GM21423 (cell line): ENCODE data around the gene TEX22.

Experiments used
- ATAC-seq: cut with Tn5 transposase; IDR thresholded peaks from one replicate; pipeline ENCODE4 v1.9.1; 2021; ENCODE audit warnings: mild to moderate bottlenecking, moderate library complexity; ENCODE audit not compliant: unreplicated experiment

The TEX22 gene

DNA sequence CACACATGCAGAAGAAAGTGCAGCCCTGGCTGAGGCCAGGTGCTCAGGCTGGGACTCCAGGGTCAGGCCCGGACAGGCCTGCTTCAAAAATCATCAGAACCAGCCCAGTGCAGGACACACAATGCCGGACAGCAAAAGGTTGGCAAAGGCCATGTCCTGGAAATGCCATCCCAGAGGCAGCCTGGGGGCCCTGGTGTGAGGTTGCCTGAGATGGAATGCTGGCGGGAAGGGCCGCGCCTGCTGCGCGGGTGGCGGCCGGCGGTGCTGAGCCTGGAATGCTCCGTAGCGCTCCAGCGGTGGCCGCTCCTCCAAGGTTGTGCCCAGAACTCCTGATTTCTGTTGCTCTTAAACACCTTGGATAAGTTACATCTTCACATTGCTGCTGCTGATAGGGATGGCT, 54.6 kb downstream of the TEX22 start:
- ATAC-seq = no peak

DNA sequence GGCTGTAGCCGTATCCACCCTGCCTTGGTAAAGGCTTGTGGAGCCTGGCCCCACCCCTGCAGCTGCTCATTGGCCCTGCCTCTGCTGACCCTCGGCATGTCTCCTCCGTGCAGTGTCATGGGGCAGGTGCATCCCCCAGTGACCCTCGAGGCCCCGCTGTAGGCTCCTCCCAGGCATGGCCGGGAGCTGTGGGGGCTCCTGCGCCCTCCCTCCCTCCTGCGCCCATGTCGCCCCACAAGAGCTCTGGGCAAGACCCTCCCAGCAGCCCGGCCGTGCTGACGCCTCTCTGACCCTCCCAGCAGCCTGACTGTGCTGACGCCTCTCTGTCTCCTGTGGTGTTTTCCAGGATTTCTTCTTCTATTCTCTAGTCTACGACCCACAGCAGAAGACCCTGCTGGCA, 55.5 kb downstream of the TEX22 start:
- ATAC-seq = no peak

- ATAC-seq = no peak
Observed at GRCh38 chr14:105455086-105455640, 56.8 kb downstream of the TEX22 start.

DNA sequence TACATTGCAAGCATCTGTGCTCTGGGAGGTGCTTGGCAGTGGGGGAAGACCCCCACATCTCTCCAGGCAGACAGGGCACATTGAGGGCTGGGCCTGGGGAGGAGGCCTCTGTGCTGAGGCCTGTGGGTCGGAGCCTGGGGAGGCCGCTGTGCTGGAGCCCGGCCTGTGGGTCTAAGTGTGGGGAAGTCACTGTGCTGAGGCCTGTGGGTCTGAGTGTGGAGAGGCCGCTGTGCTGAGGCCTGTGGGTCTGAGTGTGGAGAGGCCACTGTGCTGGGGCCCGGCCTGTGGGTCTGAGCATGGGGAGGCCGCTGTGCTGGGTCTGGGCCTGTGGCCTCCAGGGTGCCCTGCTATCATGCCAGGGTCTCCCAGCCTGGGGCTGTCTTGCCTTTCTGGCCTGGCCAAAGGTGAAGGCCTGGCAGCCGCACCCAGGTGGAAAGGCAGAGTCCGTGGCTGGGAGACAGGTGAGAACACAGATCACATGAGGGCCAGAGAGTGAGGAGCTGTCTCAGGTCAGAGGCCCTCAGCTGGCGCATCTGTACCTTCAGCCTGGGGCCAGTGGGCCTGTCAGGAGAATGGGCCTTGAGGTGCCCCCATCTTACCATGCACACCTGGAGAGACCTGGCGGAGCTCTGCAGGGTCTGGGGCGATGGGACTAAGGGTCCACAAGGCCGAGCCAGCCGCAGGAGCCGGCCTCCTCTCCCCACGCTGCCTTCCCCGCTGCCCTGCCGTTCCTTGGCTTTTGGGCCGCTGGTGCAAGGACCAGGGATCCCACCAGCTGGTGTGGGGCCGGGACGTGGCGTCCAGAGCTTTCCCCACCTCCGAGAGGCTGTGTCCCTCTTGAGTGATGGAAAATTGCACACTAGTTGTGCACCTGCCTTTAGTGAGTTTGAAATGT, 57.7 kb downstream of the TEX22 start:
- no peak for ATAC-seq

DNA sequence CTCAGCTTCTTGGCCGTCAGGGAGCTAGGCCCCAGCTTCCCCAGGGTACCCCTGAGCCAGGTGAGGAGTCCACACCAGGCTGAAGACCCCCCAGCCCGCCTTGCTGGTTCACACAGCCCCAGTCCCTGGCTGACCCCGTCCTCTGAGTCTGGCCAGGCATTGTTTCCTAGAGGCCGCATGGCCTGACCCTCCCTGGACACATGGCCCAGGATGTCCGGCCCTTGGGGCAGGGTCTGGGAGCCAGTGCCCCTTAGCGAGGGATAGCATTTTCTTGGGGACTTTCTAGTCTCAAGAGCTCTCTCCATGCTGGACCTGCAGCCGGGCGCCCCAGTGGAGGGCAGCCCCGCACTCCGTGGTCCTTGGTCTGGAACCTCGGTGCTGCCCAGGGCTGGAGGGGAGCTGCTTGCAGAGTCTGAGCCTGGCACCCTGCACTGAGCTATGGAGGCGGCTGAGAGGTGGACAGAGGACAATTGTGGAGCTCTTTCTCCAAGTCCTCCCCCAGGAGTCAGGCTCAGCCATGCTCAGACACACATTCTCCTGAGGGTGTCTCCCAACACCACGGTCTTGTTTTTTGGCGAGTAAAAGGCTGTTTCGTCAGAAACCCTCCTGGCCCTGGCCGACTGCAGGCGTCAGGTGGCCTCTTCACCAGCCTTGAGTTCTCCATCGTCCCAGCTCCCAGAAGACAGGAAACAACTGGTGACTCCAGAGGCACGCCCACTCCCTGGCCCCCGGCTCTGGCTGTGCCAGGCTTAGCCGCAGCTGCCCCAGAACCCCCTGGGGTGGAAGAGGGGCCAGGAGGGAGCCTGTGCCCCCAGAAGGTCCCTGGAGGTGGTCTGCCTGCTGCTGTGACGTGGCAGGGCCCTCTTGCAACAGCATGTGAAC, 58.6 kb downstream of the TEX22 start:
- ATAC-seq = no peak

DNA sequence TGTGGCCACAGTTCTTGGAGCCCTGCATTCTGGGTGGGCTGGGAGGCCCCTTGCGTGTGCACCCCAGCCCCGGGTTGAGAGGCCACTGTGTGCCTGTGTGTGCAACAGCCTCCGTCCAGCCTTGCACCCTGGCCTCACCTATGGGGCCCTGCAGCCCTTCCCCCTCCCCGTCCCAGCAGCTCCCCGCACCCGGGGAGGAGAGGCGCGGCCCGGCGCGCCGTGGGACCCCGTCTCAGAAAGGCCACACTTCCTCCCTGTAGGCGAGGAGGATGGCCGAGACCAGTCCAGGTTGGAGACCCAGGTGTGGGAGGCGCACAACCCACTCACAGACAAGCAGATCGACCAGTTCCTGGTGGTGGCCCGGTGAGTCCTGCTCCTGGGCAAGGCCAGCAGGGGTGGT, 59.7 kb downstream of the TEX22 start:
- no peak for ATAC-seq

DNA sequence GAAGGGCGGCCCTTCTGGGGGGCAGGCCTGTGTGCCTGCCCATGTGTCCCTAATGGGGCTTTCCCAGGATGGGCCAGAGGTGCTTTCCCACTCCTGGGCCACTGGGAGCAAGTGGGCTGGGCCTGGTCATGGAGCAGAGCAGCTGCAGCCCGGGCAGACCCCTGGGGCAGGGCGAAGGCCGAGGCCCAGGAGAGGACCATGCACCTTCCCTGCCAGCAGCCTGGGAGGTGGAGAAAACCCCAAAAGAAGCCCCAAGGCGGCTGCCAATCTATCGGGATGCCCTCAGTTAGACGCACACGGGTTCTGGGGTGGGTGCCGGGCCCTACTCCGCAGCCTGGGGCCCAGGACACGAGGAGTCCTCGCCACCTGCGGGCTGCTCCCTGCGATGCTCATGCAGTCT, 60.2 kb downstream of the TEX22 start:
- no peak for ATAC-seq

GRCh38 chr14:105460116-105460515, 61.8 kb downstream of the TEX22 start:
- ATAC-seq = no peak

DNA sequence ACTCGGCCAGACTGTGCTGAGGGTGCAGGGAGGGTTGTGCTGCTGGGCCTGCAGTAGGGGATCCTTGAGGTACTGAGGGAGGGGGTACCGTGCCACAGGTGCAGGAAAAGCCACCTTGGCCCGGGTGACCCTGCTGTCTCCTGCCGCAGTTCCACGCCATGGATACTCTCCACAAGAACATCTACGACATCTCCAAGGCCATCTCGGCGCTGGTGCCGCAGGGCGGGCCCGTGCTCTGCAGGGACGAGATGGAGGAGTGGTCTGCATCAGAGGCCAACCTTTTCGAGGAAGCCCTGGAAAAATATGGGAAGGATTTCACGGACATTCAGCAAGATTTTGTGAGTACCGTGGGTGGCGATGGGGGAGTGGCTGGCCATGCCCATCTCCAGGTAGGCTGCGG, 62.3 kb downstream of the TEX22 start:
- no peak for ATAC-seq

DNA sequence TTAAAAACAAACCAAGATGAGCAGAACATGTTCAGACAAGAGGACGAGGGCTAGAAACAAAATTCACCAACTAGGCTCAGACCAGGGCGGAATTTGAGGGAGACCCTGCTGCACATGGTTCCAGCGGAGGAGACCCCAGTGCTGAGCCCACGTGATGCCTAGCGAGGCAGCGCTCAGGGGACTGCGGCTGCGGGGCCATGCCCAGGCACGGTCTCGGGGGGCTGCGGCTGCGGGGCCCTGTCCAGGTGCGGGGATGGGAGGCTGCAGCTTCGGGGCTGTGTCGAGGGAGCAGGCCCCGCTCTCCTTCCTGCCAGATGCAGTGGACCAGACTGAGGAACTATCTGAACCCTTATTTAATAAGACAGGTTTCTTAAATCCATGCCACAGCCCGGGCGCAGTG, 63.6 kb downstream of the TEX22 start:
- no peak for ATAC-seq
